GM23338 (cell line): Measurements from ENCODE around the gene FGF2. TPM values are rescaled to one million over a fixed set of nuclear protein-coding genes. Genes with fewer than 3 reads are reported as not detected.

Source experiments
- ATAC-seq: fragments of 200-7000 bp; cut with Tn5 transposase; 3 replicates; pipeline ENCODE4 v1.9.1; 2020
- DNase-seq: peaks from one replicate; pipeline ENCODE4 v3.0.0-alpha.2; 2015; ENCODE audit warnings: low spot score
- H2AFZ ChIP-seq: fragments of 200-600 bp; sonication (generic); 2 replicates; pipeline ENCODE4 v1.8.0; 2016; ENCODE audit warnings: antibody characterized with exemption, mild to moderate bottlenecking, moderate library complexity
- H3F3A ChIP-seq: fragments of 200-600 bp; sonication (generic); replicated peaks from 2 replicates; pipeline ENCODE4 v1.8.0; 2017; ENCODE audit warnings: antibody characterized with exemption, mixed run types, low read depth
- H3K27ac ChIP-seq: fragments of 200-600 bp; sonication (generic); 2 replicates; pipeline ENCODE4 v1.6.1; 2016; ENCODE audit warnings: low read depth
- H3K27me3 ChIP-seq: fragments of 200-600 bp; sonication (generic); 2 replicates; pipeline ENCODE4 v1.8.0; 2016; ENCODE audit warnings: mild to moderate bottlenecking, mixed run types, moderate library complexity; ENCODE audit not compliant: insufficient read depth
- H3K36me3 ChIP-seq: fragments of 200-600 bp; sonication (generic); 2 replicates; pipeline ENCODE4 v1.8.0; 2016; ENCODE audit warnings: mild to moderate bottlenecking; ENCODE audit not compliant: insufficient read depth
- H3K4me1 ChIP-seq: fragments of 200-600 bp; sonication (generic); 2 replicates; pipeline ENCODE4 v1.8.0; 2016; ENCODE audit warnings: mild to moderate bottlenecking, moderate library complexity; ENCODE audit not compliant: insufficient read depth
- H3K4me2 ChIP-seq: fragments of 200-600 bp; sonication (generic); 2 replicates; pipeline ENCODE4 v1.7.1; 2017; ENCODE audit warnings: mixed run types
- H3K4me3 ChIP-seq: fragments of 200-600 bp; sonication (generic); 2 replicates; pipeline ENCODE4 v1.6.1; 2016; ENCODE audit warnings: mixed run types
- H3K79me2 ChIP-seq: fragments of 200-600 bp; sonication (generic); replicated peaks from 2 replicates; pipeline ENCODE4 v1.8.0; 2017; ENCODE audit warnings: mild to moderate bottlenecking; ENCODE audit not compliant: insufficient read depth
- H3K9me2 ChIP-seq: fragments of 200-600 bp; sonication (generic); 2 replicates; pipeline ENCODE4 v1.8.0; 2017; ENCODE audit not compliant: insufficient read depth
- H4K20me1 ChIP-seq: fragments of 200-600 bp; sonication (generic); replicated peaks from 2 replicates; pipeline ENCODE4 v1.8.0; 2017; ENCODE audit warnings: mild to moderate bottlenecking; ENCODE audit not compliant: insufficient read depth
- H3K27ac Mint-ChIP-seq: 2 replicates; pipeline ENCODE4 v1.8.0; 2020; ENCODE audit warnings: inconsistent platforms, mild to moderate bottlenecking, moderate library complexity, mixed read lengths
- H3K27me3 Mint-ChIP-seq: 3 replicates; pipeline ENCODE4 v1.8.0; 2022; ENCODE audit warnings: low read depth, mild to moderate bottlenecking, moderate library complexity, mixed read lengths, inconsistent platforms; ENCODE audit not compliant: insufficient read depth, poor library complexity
- H3K36me3 Mint-ChIP-seq: 3 replicates; pipeline ENCODE4 v1.8.0; 2021; ENCODE audit warnings: low read depth, mild to moderate bottlenecking, inconsistent platforms, moderate library complexity, mixed read lengths
- H3K4me1 Mint-ChIP-seq: 3 replicates; pipeline ENCODE4 v1.8.0; 2020; ENCODE audit warnings: mild to moderate bottlenecking, inconsistent platforms, mixed read lengths
- H3K4me3 Mint-ChIP-seq: 3 replicates; pipeline ENCODE4 v1.8.0; 2021; ENCODE audit warnings: moderate library complexity, mild to moderate bottlenecking, inconsistent platforms, mixed read lengths
- H3K9me3 Mint-ChIP-seq: 3 replicates; pipeline ENCODE4 v1.8.0; 2020; ENCODE audit warnings: moderate library complexity, mild to moderate bottlenecking, inconsistent platforms, mixed read lengths
- CREB1 ChIP-seq: fragments of 250-450 bp; sonication (Bioruptor Pico); IDR thresholded peaks from 2 replicates; pipeline ENCODE4 v1.5.0; 2020; ENCODE audit warnings: low read depth, mild to moderate bottlenecking, moderate library complexity
- CTCF ChIP-seq, 2 experiments: fragments of 200-600 bp in 1 of 2; sonication (generic) in 1 of 2; conservative IDR thresholded peaks; 2 replicates each; pipeline versions ENCODE4 v1.5.1 to v1.6.1; 2016 to 2017; ENCODE audit warnings: antibody characterized with exemption in 2 of 2, low read depth in 2 of 2, mild to moderate bottlenecking in 2 of 2, moderate library complexity in 1 of 2
- NANOG ChIP-seq: IDR thresholded peaks from 2 replicates; pipeline ENCODE4 v1.6.1; 2016; ENCODE audit warnings: antibody characterized with exemption, borderline replicate concordance
- POLR2AphosphoS5 ChIP-seq: IDR thresholded peaks from 2 replicates; pipeline ENCODE4 v1.6.1; 2016; ENCODE audit warnings: antibody characterized with exemption, low read depth
- REST ChIP-seq: IDR thresholded peaks from one replicate; pipeline ENCODE4 v1.6.1; 2018; ENCODE audit warnings: antibody characterized with exemption; ENCODE audit not compliant: unreplicated experiment
- ZNF114 ChIP-seq: fragments of 250-450 bp; sonication (Bioruptor Pico); IDR thresholded peaks from 2 replicates; pipeline ENCODE4 v1.5.0; 2020; ENCODE audit warnings: mild to moderate bottlenecking, moderate library complexity
- polyA plus RNA-seq: library from polyadenylated mRNA; unstranded; fragments of >200 nt; fragmentation: Nextera tagmentation; extraction: Ambion mirVana; gene quantifications from 2 replicates; pipeline ENCODE4 v1.2.1, GENCODE V29; 2016
- total RNA-seq: library from RNA; depleted of rRNA; stranded (reverse); fragments of >200 nt; shearing (Covaris generic); gene quantifications from 2 replicates; pipeline ENCODE4 v1.2.3, GENCODE V29; 2014
- TF ChIP-seq, protein P1 (sequence below): fragments of 250-450 bp; sonication (Bioruptor Pico); IDR thresholded peaks from 2 replicates; pipeline ENCODE4 v1.5.0; 2020; ENCODE audit warnings: mild to moderate bottlenecking, moderate library complexity

FGF2 gene
- total and polyA plus RNA-seq, 2 experiments from 2014 or later: 28.3 to 84.4 TPM

DNA sequence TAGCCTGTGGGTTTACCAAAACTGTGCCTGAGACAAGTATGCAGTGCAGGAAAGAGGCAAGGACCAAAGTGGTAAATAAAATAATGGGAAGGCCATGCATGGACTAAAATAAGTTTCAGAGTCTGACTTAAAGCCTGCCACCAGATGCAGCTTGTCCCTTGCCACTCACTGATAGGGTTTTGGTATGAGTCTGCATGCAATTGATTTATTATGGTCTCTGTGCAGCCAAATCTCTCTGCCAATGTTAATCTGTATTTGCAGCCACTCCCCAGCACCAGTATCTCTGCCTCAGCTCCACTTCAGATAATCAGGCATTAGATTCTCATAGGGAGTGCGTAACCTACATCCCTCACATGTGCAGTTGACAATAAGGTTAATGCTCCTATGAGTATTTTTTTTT, 5.5 kb upstream of the FGF2 start:
- no peak overlapping the region for H3K4me3 Mint-ChIP-seq
- H3K9me2 ChIP-seq: no peaks in the 10 kb centered on the region
- TF ChIP-seq CREB1 (no peak), REST (no peak), CTCF (conservative IDR thresholded peaks at IDR 0.05; ENCODE audit: low read depth in 2 of 2) (no peak), ZNF114 (CRISPR knock-in tag) (no peak), POLR2AphosphoS5 (no peak), NANOG (no peak)
- TF ChIP-seq, protein P1, sequence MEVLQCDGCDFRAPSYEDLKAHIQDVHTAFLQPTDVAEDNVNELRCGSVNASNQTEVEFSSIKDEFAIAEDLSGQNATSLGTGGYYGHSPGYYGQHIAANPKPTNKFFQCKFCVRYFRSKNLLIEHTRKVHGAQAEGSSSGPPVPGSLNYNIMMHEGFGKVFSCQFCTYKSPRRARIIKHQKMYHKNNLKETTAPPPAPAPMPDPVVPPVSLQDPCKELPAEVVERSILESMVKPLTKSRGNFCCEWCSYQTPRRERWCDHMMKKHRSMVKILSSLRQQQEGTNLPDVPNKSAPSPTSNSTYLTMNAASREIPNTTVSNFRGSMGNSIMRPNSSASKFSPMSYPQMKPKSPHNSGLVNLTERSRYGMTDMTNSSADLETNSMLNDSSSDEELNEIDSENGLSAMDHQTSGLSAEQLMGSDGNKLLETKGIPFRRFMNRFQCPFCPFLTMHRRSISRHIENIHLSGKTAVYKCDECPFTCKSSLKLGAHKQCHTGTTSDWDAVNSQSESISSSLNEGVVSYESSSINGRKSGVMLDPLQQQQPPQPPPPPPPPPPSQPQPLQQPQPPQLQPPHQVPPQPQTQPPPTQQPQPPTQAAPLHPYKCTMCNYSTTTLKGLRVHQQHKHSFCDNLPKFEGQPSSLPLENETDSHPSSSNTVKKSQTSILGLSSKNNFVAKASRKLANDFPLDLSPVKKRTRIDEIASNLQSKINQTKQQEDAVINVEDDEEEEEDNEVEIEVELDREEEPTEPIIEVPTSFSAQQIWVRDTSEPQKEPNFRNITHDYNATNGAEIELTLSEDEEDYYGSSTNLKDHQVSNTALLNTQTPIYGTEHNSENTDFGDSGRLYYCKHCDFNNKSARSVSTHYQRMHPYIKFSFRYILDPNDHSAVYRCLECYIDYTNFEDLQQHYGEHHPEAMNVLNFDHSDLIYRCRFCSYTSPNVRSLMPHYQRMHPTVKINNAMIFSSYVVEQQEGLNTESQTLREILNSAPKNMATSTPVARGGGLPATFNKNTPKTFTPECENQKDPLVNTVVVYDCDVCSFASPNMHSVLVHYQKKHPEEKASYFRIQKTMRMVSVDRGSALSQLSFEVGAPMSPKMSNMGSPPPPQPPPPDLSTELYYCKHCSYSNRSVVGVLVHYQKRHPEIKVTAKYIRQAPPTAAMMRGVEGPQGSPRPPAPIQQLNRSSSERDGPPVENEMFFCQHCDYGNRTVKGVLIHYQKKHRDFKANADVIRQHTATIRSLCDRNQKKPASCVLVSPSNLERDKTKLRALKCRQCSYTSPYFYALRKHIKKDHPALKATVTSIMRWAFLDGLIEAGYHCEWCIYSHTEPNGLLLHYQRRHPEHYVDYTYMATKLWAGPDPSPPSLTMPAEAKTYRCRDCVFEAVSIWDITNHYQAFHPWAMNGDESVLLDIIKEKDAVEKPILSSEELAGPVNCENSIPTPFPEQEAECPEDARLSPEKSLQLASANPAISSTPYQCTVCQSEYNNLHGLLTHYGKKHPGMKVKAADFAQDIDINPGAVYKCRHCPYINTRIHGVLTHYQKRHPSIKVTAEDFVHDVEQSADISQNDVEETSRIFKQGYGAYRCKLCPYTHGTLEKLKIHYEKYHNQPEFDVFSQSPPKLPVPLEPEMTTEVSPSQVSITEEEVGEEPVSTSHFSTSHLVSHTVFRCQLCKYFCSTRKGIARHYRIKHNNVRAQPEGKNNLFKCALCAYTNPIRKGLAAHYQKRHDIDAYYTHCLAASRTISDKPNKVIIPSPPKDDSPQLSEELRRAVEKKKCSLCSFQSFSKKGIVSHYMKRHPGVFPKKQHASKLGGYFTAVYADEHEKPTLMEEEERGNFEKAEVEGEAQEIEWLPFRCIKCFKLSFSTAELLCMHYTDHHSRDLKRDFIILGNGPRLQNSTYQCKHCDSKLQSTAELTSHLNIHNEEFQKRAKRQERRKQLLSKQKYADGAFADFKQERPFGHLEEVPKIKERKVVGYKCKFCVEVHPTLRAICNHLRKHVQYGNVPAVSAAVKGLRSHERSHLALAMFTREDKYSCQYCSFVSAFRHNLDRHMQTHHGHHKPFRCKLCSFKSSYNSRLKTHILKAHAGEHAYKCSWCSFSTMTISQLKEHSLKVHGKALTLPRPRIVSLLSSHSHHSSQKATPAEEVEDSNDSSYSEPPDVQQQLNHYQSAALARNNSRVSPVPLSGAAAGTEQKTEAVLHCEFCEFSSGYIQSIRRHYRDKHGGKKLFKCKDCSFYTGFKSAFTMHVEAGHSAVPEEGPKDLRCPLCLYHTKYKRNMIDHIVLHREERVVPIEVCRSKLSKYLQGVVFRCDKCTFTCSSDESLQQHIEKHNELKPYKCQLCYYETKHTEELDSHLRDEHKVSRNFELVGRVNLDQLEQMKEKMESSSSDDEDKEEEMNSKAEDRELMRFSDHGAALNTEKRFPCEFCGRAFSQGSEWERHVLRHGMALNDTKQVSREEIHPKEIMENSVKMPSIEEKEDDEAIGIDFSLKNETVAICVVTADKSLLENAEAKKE: no peak
- H3K4me1 Mint-ChIP-seq: peaks cover 35% of the 10 kb centered on the region
- DNase-seq (no peak), ATAC-seq (no peak)
- peaks cover 12% of the 10 kb centered on the region for H3K79me2 ChIP-seq
- no peak overlapping the region for H3K27ac Mint-ChIP-seq
- H3K27me3 Mint-ChIP-seq: peaks cover 8% of the 10 kb centered on the region
- H3K36me3 ChIP-seq: no peaks in the 10 kb centered on the region
- no peaks in the 10 kb centered on the region for H3K9me3 Mint-ChIP-seq
- no peak overlapping the region for H3K4me2 ChIP-seq
- H3K27me3 ChIP-seq: no peaks in the 10 kb centered on the region
- H3K36me3 Mint-ChIP-seq: no peaks in the 10 kb centered on the region
- peaks cover 7% of the 10 kb centered on the region for H3K4me1 ChIP-seq
- H3K4me3 ChIP-seq: no peak overlapping the region
- 0 out of 2 replicates have a peak, but pooled peaks cover 3% of the 10 kb centered on the region for H3F3A ChIP-seq
- no peak overlapping the region for H2AFZ ChIP-seq
- no peaks in the 10 kb centered on the region for H4K20me1 ChIP-seq
- H3K27ac ChIP-seq: no peak overlapping the region
